ENCODE data around the gene ENPP6.

- TF ChIP-seq POLR2AphosphoS5 (IDR thresholded peaks at IDR 0.05; ENCODE audit: low read depth, low read length) (no peak), SPI1 (IDR thresholded peaks at IDR 0.05; ENCODE audit: low read depth, low read length) (no peak), POLR2A (IDR thresholded peaks at IDR 0.05; ENCODE audit: low read depth, low read length) (no peak), TAF1 (IDR thresholded peaks at IDR 0.05; ENCODE audit: low read depth, low read length) (no peak), POU2F2 (IDR thresholded peaks at IDR 0.05; ENCODE audit: low read depth, low read length) (no peak), PAX5 (IDR thresholded peaks at IDR 0.05; ENCODE audit: insufficient read depth, low read length, severe bottlenecking) (no peak)
Observed at GRCh38 chr4:184199780-184200179, 17.9 kb downstream of the ENPP6 start.
